NB4 (cell line): Measurements from ENCODE around the gene SLC6A18.

Source experiments
- CTCF ChIP-seq: IDR thresholded peaks from one replicate; pipeline ENCODE4 v1.5.1; 2012; ENCODE audit warnings: low read depth, low read length
- MAX ChIP-seq: IDR thresholded peaks from 2 replicates; pipeline ENCODE4 v1.6.1; 2011; ENCODE audit warnings: low read depth, low read length
- MYC ChIP-seq: IDR thresholded peaks from 2 replicates; pipeline ENCODE4 v1.6.1; 2011; ENCODE audit warnings: low read depth, low read length
- POLR2A ChIP-seq: IDR thresholded peaks from 2 replicates; pipeline ENCODE4 v1.6.1; 2011; ENCODE audit warnings: mild to moderate bottlenecking; ENCODE audit not compliant: insufficient read length; ENCODE audit errors: extremely low read depth

- TF ChIP-seq CTCF (no peak), POLR2A (no peak), MAX (no peak), MYC (no peak)
These were observed 4.3 kb upstream of the SLC6A18 start for GRCh38 chr5:1220831-1221230.
